ENCODE measurements around the gene LRRN4. TPM values are rescaled to one million over a fixed set of nuclear protein-coding genes. Genes with fewer than 3 reads are reported as not detected.

Gene LRRN4
- total RNA-seq, 1 experiment from 2014 or later: 0.72 TPM

DNA sequence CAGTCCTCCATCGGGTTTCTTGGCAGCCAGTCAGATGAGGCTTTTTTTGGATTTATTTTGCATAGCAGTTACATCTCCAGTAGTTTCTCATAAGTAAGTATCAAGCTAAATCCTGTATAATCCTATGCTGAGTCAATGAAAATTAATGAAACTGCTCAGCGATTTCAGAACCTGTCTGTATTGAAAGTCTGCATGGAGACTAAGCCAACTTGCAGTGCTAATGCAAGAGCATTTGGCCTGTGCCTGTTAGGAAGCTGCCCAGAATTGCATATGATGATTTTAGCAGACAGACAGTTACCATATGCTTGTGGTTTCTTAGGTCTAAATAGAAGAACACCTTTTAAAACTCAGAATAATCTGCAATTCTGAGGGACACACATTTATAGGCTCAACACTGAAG is 25.2 kb upstream of the LRRN4 start:
- Histone ChIP-seq H3K79me2 (ENCODE audit: low read depth) (no peaks in the 10 kb centered on the region), H2AFZ (no peak overlapping the region), H3K27ac (no peak overlapping the region), H3K4me2 (no peak overlapping the region), H3K4me1 (replicated peaks; ENCODE audit: insufficient read depth) (no peaks in the 10 kb centered on the region), H3K36me3 (ENCODE audit: low read depth) (0 out of 2 replicates have a peak, but pooled peaks cover 21% of the 10 kb centered on the region), H3K4me3 (no peak overlapping the region), H3F3A (ENCODE audit: insufficient read depth, low read depth) (no peaks in the 10 kb centered on the region; the same call in 1 of the 2 replicates), H3K9me2 (ENCODE audit: insufficient read depth) (no peaks in the 10 kb centered on the region), H4K20me1 (ENCODE audit: insufficient read depth) (peaks cover 8% of the 10 kb centered on the region; the same call in 1 of the 2 replicates), H3K27me3 (ENCODE audit: insufficient read depth, low read depth) (no peaks in the 10 kb centered on the region), H3K9me3 (ENCODE audit: insufficient read depth, low read depth) (no peaks in the 10 kb centered on the region)
- no TSS peak for BruUV-seq (replicated peaks)
- CTCF ChIA-PET: no interaction called here
- no peak for DNase-seq
- POLR2A ChIA-PET (ENCODE audit: unreplicated experiment): no interaction called here
- TF ChIP-seq EZH2 (IDR thresholded peaks at IDR 0.05; ENCODE audit: low read depth): no peak
- TF ChIP-seq, protein P1, sequence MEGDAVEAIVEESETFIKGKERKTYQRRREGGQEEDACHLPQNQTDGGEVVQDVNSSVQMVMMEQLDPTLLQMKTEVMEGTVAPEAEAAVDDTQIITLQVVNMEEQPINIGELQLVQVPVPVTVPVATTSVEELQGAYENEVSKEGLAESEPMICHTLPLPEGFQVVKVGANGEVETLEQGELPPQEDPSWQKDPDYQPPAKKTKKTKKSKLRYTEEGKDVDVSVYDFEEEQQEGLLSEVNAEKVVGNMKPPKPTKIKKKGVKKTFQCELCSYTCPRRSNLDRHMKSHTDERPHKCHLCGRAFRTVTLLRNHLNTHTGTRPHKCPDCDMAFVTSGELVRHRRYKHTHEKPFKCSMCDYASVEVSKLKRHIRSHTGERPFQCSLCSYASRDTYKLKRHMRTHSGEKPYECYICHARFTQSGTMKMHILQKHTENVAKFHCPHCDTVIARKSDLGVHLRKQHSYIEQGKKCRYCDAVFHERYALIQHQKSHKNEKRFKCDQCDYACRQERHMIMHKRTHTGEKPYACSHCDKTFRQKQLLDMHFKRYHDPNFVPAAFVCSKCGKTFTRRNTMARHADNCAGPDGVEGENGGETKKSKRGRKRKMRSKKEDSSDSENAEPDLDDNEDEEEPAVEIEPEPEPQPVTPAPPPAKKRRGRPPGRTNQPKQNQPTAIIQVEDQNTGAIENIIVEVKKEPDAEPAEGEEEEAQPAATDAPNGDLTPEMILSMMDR (conservative IDR thresholded peaks at IDR 0.05): no peak
- intact Hi-C loops (cut with micrococcal nuclease; ENCODE audit: unreplicated experiment): no loop called here

- no TSS peak for BruUV-seq (replicated peaks)
Observed at GRCh38 chr20:6075428-6076219, 21.8 kb upstream of the LRRN4 start.

DNA sequence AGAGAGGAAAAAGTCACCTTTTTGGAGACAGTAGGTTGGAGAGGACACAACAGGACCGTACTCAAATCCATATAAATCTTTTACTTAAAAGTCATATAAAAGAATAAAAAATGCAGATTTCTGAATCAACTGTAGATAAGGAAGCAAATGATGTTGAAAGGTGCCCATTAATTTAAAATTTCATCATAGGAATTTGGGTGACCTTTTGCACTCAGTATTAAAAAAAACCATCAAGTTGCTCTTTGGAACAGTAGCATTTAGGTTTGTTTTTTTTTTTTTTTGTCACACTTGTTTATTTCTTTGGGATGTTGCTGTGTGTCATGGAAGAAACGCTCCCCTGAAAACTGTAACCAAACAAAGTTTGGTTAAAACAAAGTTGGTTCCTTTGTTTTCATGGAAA is 20.9 kb upstream of the LRRN4 start:
- Histone ChIP-seq H3K9me2 (ENCODE audit: insufficient read depth) (no peaks in the 10 kb centered on the region), H3K27me3 (ENCODE audit: insufficient read depth, low read depth) (no peaks in the 10 kb centered on the region), H3K4me3 (no peak overlapping the region), H3K79me2 (ENCODE audit: low read depth) (no peaks in the 10 kb centered on the region), H3K27ac (no peak overlapping the region), H3K4me2 (no peak overlapping the region), H3K36me3 (ENCODE audit: low read depth) (0 out of 2 replicates have a peak, but pooled peaks cover 20% of the 10 kb centered on the region), H3F3A (ENCODE audit: insufficient read depth, low read depth) (no peaks in the 10 kb centered on the region; the same call in 1 of the 2 replicates), H2AFZ (no peak overlapping the region), H4K20me1 (ENCODE audit: insufficient read depth) (peaks cover 8% of the 10 kb centered on the region; the same call in 1 of the 2 replicates), H3K4me1 (replicated peaks; ENCODE audit: insufficient read depth) (no peaks in the 10 kb centered on the region), H3K9me3 (ENCODE audit: insufficient read depth, low read depth) (no peaks in the 10 kb centered on the region)
- intact Hi-C loops (cut with micrococcal nuclease; ENCODE audit: unreplicated experiment): loop anchor here (1.0 kb wide), 1 partner anchor 66 kb away; no protein-coding TSS in a partner anchor
- no TSS peak for BruUV-seq (replicated peaks)
- ChIA-PET CTCF (interaction anchor here (0.6 to 0.7 kb wide), 3 partner anchors 48 to 545 kb away, joined by 3 to 11 read pairs (median 6); partner anchors contain the start of gene FERMT1), POLR2A (ENCODE audit: unreplicated experiment) (no interaction called here)
- TF ChIP-seq, protein P1 (conservative IDR thresholded peaks at IDR 0.05): no peak
- no peak for TF ChIP-seq EZH2 (IDR thresholded peaks at IDR 0.05; ENCODE audit: low read depth)
- no peak for DNase-seq

More at GRCh38 chr20:6075428-6076219, 21.8 kb upstream of the LRRN4 start:
- Histone ChIP-seq H3K79me2 (ENCODE audit: low read depth) (no peaks in the 10 kb centered on the region), H3K27me3 (ENCODE audit: insufficient read depth, low read depth) (no peaks in the 10 kb centered on the region), H3K9me3 (ENCODE audit: insufficient read depth, low read depth) (no peaks in the 10 kb centered on the region), H3K36me3 (ENCODE audit: low read depth) (0 out of 2 replicates have a peak, but pooled peaks cover 20% of the 10 kb centered on the region), H2AFZ (no peak overlapping the region), H3K9me2 (ENCODE audit: insufficient read depth) (no peaks in the 10 kb centered on the region), H4K20me1 (ENCODE audit: insufficient read depth) (peaks cover 8% of the 10 kb centered on the region; the same call in 1 of the 2 replicates), H3K4me1 (replicated peaks; ENCODE audit: insufficient read depth) (no peaks in the 10 kb centered on the region), H3K4me2 (no peak overlapping the region), H3F3A (ENCODE audit: insufficient read depth, low read depth) (no peaks in the 10 kb centered on the region; the same call in 1 of the 2 replicates), H3K4me3 (no peak overlapping the region), H3K27ac (no peak overlapping the region)
- no peak for TF ChIP-seq EZH2 (IDR thresholded peaks at IDR 0.05; ENCODE audit: low read depth)
- TF ChIP-seq, protein P1 (conservative IDR thresholded peaks at IDR 0.05): no peak
- ChIA-PET CTCF (interaction anchor here (0.7 kb wide), 1 partner anchor 546 kb away, joined by 11 read pairs; no protein-coding TSS in a partner anchor), POLR2A (ENCODE audit: unreplicated experiment) (no interaction called here)
- intact Hi-C loops (cut with micrococcal nuclease; ENCODE audit: unreplicated experiment): no loop called here
- DNase-seq: no peak

Measured in PC-9 (cell line).